ENCODE measurements around the gene GSTCD.
"Not testable (repeated sequence)": the region's sequence is repeated elsewhere in the genome, so short reads cannot be mapped to it uniquely, and the experiment has no call there.

GSTCD gene

DNA sequence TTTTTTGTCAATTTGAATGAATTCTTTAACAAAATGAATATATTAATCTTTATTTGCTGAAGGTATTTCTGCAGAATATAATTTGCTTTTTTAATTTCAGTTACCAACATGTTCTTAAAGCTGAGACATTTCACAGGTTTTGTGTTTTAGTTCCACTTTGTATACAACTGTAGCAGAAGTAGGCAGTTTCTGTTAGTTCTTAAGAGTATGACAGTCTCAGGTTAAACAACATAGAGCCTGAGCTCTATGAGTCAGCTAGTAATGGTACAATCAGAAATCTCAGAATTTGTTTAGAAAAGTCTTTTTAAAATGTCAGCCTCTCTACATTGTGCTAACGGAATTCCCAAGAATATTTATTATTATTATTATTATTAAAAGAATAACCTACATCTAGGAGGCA, 50.4 kb downstream of the GSTCD start:
- no peaks in the 10 kb centered on the region for H3K36me3 ChIP-seq (ENCODE audit: control insufficient read depth, insufficient read depth, low read length)
- no peak overlapping the region for H3K27ac ChIP-seq (ENCODE audit: low read depth, low read length, severe bottlenecking)
- WGBS, 2 experiments (ENCODE audit: insufficient coverage in 2 of 2), result no CpG with 5 or more reads among the region's 1 CpG
- H3K9me3 ChIP-seq (ENCODE audit: control insufficient read depth, low read length), result no peaks in the 10 kb centered on the region
- no peak overlapping the region for H3K4me3 ChIP-seq (ENCODE audit: extremely low read depth, insufficient read depth, low read length, poor library complexity, severe bottlenecking)
- no peaks in the 10 kb centered on the region for H3K4me1 ChIP-seq (ENCODE audit: control insufficient read depth, insufficient read depth, low read length, poor library complexity, severe bottlenecking)

- Histone ChIP-seq H3K4me1 (ENCODE audit: control insufficient read depth, insufficient read depth, low read length, poor library complexity, severe bottlenecking) (no peaks in the 10 kb centered on the region), H3K36me3 (ENCODE audit: control insufficient read depth, insufficient read depth, low read length) (peaks cover 4% of the 10 kb centered on the region), H3K4me3 (ENCODE audit: extremely low read depth, insufficient read depth, low read length, poor library complexity, severe bottlenecking) (no peak overlapping the region), H3K9me3 (ENCODE audit: control insufficient read depth, low read length) (no peaks in the 10 kb centered on the region), H3K27ac (ENCODE audit: low read depth, low read length, severe bottlenecking) (peak overlapping the region; percentile 62)
- WGBS, 2 experiments (ENCODE audit: insufficient coverage in 2 of 2), result 95 to 98% methylated on average over 3 to 4 of the region's 6 CpGs
Measured at GRCh38 chr4:105765690-105766407, 57.3 kb downstream of the GSTCD start.

- no peaks in the 10 kb centered on the region for H3K4me1 ChIP-seq (ENCODE audit: control insufficient read depth, insufficient read depth, low read length, poor library complexity, severe bottlenecking)
- WGBS, 2 experiments (ENCODE audit: insufficient coverage in 2 of 2), result no CpG with 5 or more reads among the region's 2 CpGs
Measured at GRCh38 chr4:105767579-105767978, 59.0 kb downstream of the GSTCD start.

DNA sequence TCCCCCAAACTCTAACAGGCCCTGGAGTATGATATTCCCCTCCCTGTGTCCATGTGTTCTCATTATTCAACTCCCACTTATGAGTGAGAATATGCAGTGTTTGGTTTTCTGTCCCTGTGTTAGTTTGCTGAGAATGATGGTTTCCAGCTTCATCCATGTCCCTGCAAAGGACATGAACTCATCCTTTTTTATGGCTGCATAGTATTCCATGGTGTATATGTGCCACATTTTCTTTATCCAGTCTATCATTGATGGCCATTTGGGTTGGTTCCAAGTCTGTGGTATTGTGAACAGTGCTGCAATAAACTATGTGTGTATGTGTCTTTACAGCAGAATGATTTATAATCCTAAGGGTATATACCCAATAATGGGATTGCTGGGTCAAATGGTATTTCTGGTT, 61.9 kb downstream of the GSTCD start:
- H3K4me3 ChIP-seq (ENCODE audit: extremely low read depth, insufficient read depth, low read length, poor library complexity, severe bottlenecking), result not testable (repeated sequence)

More at GRCh38 chr4:105767579-105767978, 59.0 kb downstream of the GSTCD start:
- Histone ChIP-seq H3K36me3 (ENCODE audit: control insufficient read depth, insufficient read depth, low read length) (peaks cover 4% of the 10 kb centered on the region), H3K4me3 (ENCODE audit: extremely low read depth, insufficient read depth, low read length, poor library complexity, severe bottlenecking) (no peak overlapping the region), H3K9me3 (ENCODE audit: control insufficient read depth, low read length) (peaks cover 4% of the 10 kb centered on the region), H3K27ac (ENCODE audit: low read depth, low read length, severe bottlenecking) (no peak overlapping the region)

GRCh38 chr4:105772065-105772464, 63.5 kb downstream of the GSTCD start:
- H3K4me1 ChIP-seq (ENCODE audit: control insufficient read depth, insufficient read depth, low read length, poor library complexity, severe bottlenecking); H3K27ac ChIP-seq (ENCODE audit: low read depth, low read length, severe bottlenecking); H3K9me3 ChIP-seq (ENCODE audit: control insufficient read depth, low read length); H3K36me3 ChIP-seq (ENCODE audit: control insufficient read depth, insufficient read depth, low read length); H3K4me3 ChIP-seq (ENCODE audit: extremely low read depth, insufficient read depth, low read length, poor library complexity, severe bottlenecking): not testable (repeated sequence)

More for the DNA sequence above, 61.9 kb downstream of the GSTCD start:
- not testable (repeated sequence) for H3K4me1 ChIP-seq (ENCODE audit: control insufficient read depth, insufficient read depth, low read length, poor library complexity, severe bottlenecking); H3K36me3 ChIP-seq (ENCODE audit: control insufficient read depth, insufficient read depth, low read length); H3K9me3 ChIP-seq (ENCODE audit: control insufficient read depth, low read length); H3K27ac ChIP-seq (ENCODE audit: low read depth, low read length, severe bottlenecking)

- H3K4me1 ChIP-seq (ENCODE audit: control insufficient read depth, insufficient read depth, low read length, poor library complexity, severe bottlenecking); H3K4me3 ChIP-seq (ENCODE audit: extremely low read depth, insufficient read depth, low read length, poor library complexity, severe bottlenecking); H3K9me3 ChIP-seq (ENCODE audit: control insufficient read depth, low read length); H3K36me3 ChIP-seq (ENCODE audit: control insufficient read depth, insufficient read depth, low read length); H3K27ac ChIP-seq (ENCODE audit: low read depth, low read length, severe bottlenecking): not testable (repeated sequence)
- 97 to 100% methylated on average over 5 to 6 of the region's 9 CpGs for WGBS, 2 experiments (ENCODE audit: insufficient coverage in 2 of 2)
Measured at GRCh38 chr4:105775760-105776415, 67.3 kb downstream of the GSTCD start.

- peaks cover 5% of the 10 kb centered on the region for H3K36me3 ChIP-seq (ENCODE audit: control insufficient read depth, insufficient read depth, low read length)
- no peak overlapping the region for H3K27ac ChIP-seq (ENCODE audit: low read depth, low read length, severe bottlenecking)
- no peaks in the 10 kb centered on the region for H3K4me1 ChIP-seq (ENCODE audit: control insufficient read depth, insufficient read depth, low read length, poor library complexity, severe bottlenecking)
- H3K4me3 ChIP-seq (ENCODE audit: extremely low read depth, insufficient read depth, low read length, poor library complexity, severe bottlenecking), result no peak overlapping the region
- no peaks in the 10 kb centered on the region for H3K9me3 ChIP-seq (ENCODE audit: control insufficient read depth, low read length)
- WGBS, 2 experiments (ENCODE audit: insufficient coverage in 2 of 2), result 82 to 92% methylated on average over 2 of the region's 2 CpGs
Measured at GRCh38 chr4:105780176-105780575, 71.6 kb downstream of the GSTCD start.

GRCh38 chr4:105784761-105785160, 76.2 kb downstream of the GSTCD start:
- WGBS, 2 experiments (ENCODE audit: insufficient coverage in 2 of 2), result 75 to 100% methylated on average over 1 to 2 of the region's 2 CpGs
- Histone ChIP-seq H3K27ac (ENCODE audit: low read depth, low read length, severe bottlenecking) (no peak overlapping the region), H3K4me3 (ENCODE audit: extremely low read depth, insufficient read depth, low read length, poor library complexity, severe bottlenecking) (no peak overlapping the region), H3K9me3 (ENCODE audit: control insufficient read depth, low read length) (no peaks in the 10 kb centered on the region), H3K4me1 (ENCODE audit: control insufficient read depth, insufficient read depth, low read length, poor library complexity, severe bottlenecking) (no peaks in the 10 kb centered on the region), H3K36me3 (ENCODE audit: control insufficient read depth, insufficient read depth, low read length) (no peaks in the 10 kb centered on the region)

GRCh38 chr4:105785792-105786191, 77.2 kb downstream of the GSTCD start:
- no peak overlapping the region for H3K27ac ChIP-seq (ENCODE audit: low read depth, low read length, severe bottlenecking)
- H3K4me1 ChIP-seq (ENCODE audit: control insufficient read depth, insufficient read depth, low read length, poor library complexity, severe bottlenecking), result no peaks in the 10 kb centered on the region
- H3K4me3 ChIP-seq (ENCODE audit: extremely low read depth, insufficient read depth, low read length, poor library complexity, severe bottlenecking), result no peak overlapping the region
- H3K36me3 ChIP-seq (ENCODE audit: control insufficient read depth, insufficient read depth, low read length), result peaks cover 5% of the 10 kb centered on the region
- H3K9me3 ChIP-seq (ENCODE audit: control insufficient read depth, low read length), result no peaks in the 10 kb centered on the region

DNA sequence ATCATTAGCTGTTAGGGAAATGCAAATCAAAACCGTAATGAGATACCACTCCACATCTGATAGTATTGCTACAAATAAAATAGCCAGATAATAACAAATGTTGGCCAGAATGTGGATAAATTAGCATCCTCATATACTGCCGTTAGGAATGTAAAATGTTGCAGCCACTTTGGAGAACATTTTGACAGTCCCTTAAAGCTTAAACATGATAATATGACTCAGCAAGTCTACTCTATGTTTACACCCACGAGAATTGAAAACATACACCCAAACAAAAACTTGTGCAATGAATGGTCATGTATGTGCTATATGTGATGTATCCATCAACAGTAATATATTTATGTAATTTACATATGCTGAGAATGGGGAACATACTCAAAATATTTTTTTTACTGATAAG, 78.2 kb downstream of the GSTCD start:
- Histone ChIP-seq H3K36me3 (ENCODE audit: control insufficient read depth, insufficient read depth, low read length) (peaks cover 5% of the 10 kb centered on the region), H3K4me3 (ENCODE audit: extremely low read depth, insufficient read depth, low read length, poor library complexity, severe bottlenecking) (no peak overlapping the region), H3K27ac (ENCODE audit: low read depth, low read length, severe bottlenecking) (no peak overlapping the region), H3K4me1 (ENCODE audit: control insufficient read depth, insufficient read depth, low read length, poor library complexity, severe bottlenecking) (no peaks in the 10 kb centered on the region), H3K9me3 (ENCODE audit: control insufficient read depth, low read length) (no peaks in the 10 kb centered on the region)
- 100% methylated on average over 1 of the region's 3 CpGs; no CpG with 5 or more reads in 1 of the 2 experiments for whole genome bisulfite sequencing, 2 experiments (ENCODE audit: insufficient coverage in 2 of 2)

GRCh38 chr4:105797225-105797624, 88.6 kb downstream of the GSTCD start:
- WGBS, 2 experiments (ENCODE audit: insufficient coverage in 2 of 2), result no CpG with 5 or more reads among the region's 1 CpG
- no peaks in the 10 kb centered on the region for H3K4me1 ChIP-seq (ENCODE audit: control insufficient read depth, insufficient read depth, low read length, poor library complexity, severe bottlenecking)
- H3K36me3 ChIP-seq (ENCODE audit: control insufficient read depth, insufficient read depth, low read length), result no peaks in the 10 kb centered on the region
- no peak overlapping the region for H3K4me3 ChIP-seq (ENCODE audit: extremely low read depth, insufficient read depth, low read length, poor library complexity, severe bottlenecking)
- no peak overlapping the region for H3K27ac ChIP-seq (ENCODE audit: low read depth, low read length, severe bottlenecking)
- no peaks in the 10 kb centered on the region for H3K9me3 ChIP-seq (ENCODE audit: control insufficient read depth, low read length)
